Esophagus squamous epithelium (tissue), 4 donors: ENCODE data around the gene PGAM4.

Experiments used
- POLR2A ChIP-seq, 4 donors: fragments of 450-650 bp; IDR thresholded peaks; one replicate each; pipeline ENCODE4 v1.6.1; 2017; ENCODE audit warnings: antibody characterized with exemption in 4 of 4, mild to moderate bottlenecking in 4 of 4, moderate library complexity in 3 of 4
- TF ChIP-seq, protein P1 (sequence below), 6 experiments: fragments of 450-650 bp in 4 of 6; fragments of 200-600 bp in 2 of 6; sonication (generic) in 2 of 6; IDR thresholded peaks; one replicate each; pipeline ENCODE4 v1.5.1; 2016 to 2019; ENCODE audit warnings: antibody characterized with exemption in 6 of 6, mild to moderate bottlenecking in 4 of 6, moderate library complexity in 4 of 6

GRCh38 chrX:77949840-77950239 is 19.6 kb downstream of the PGAM4 start:
- TF ChIP-seq, protein P1, sequence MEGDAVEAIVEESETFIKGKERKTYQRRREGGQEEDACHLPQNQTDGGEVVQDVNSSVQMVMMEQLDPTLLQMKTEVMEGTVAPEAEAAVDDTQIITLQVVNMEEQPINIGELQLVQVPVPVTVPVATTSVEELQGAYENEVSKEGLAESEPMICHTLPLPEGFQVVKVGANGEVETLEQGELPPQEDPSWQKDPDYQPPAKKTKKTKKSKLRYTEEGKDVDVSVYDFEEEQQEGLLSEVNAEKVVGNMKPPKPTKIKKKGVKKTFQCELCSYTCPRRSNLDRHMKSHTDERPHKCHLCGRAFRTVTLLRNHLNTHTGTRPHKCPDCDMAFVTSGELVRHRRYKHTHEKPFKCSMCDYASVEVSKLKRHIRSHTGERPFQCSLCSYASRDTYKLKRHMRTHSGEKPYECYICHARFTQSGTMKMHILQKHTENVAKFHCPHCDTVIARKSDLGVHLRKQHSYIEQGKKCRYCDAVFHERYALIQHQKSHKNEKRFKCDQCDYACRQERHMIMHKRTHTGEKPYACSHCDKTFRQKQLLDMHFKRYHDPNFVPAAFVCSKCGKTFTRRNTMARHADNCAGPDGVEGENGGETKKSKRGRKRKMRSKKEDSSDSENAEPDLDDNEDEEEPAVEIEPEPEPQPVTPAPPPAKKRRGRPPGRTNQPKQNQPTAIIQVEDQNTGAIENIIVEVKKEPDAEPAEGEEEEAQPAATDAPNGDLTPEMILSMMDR (IDR thresholded peaks at IDR 0.05): no peak
- no peak for TF ChIP-seq POLR2A (IDR thresholded peaks at IDR 0.05)
